SW 1271 (cell line): ENCODE results near the gene HACD1.

Experiments
- DNase-seq, 2 experiments: peaks; one replicate each; lab custom pipeline; 2025; lab: John Stamatoyannopoulos, UW

The HACD1 gene

GRCh38 chr10:17617031-17617911 is at the start of gene HACD1:
HACD1 (minus strand) TSS chr10:17617374; CDS start chr10:17617339, 35 bp downstream.
- peak; percentile 43 to 50 for DNase-seq

- DNase-seq: peak; percentile 14 to 62
Observed at GRCh38 chr10:17665747-17666146, 48.6 kb upstream of the HACD1 start.

DNA sequence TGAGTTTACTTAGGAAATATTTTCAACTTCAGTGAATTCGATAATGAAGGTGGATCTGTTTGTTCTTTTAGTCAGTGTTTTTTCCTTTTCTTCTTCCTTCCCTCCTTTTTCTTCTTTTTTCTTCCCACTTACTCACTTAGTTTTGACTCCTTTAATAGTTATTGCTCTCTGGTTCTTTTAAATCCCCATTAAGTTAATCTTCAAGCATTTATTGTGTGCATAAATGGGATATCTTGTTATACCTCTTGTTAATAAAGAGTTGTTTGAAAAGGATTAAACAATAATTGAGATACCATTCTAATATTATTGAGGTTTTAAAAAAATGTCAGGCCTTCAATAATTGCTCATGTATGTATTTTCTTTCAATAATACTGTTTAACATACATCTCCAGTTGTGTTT is 46.3 kb upstream of the HACD1 start:
- no peak for DNase-seq

- no peak for DNase-seq
Observed at GRCh38 chr10:17662193-17663138, 45.3 kb upstream of the HACD1 start.

- no peak for DNase-seq
Observed at GRCh38 chr10:17661510-17661909, 44.3 kb upstream of the HACD1 start.

DNA sequence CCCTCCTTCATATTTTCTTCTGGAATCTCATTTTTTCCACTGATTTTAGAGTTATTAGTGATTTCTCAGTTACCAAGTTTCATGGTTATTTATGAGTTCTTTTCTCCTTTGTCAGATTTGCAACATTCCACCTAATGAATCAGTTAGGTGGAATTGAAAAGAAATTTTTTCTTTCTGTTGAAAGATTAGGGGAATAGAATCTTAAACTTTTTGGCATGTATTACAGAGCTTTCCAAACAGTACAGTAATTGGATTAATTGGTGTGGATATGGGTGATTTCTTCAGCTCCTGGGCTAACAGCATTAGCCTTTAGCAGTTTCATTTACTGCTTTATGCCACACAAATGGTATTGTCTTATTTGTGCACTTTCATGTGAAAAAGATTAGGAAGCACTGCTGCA is 43.7 kb upstream of the HACD1 start:
- no peak for DNase-seq

DNA sequence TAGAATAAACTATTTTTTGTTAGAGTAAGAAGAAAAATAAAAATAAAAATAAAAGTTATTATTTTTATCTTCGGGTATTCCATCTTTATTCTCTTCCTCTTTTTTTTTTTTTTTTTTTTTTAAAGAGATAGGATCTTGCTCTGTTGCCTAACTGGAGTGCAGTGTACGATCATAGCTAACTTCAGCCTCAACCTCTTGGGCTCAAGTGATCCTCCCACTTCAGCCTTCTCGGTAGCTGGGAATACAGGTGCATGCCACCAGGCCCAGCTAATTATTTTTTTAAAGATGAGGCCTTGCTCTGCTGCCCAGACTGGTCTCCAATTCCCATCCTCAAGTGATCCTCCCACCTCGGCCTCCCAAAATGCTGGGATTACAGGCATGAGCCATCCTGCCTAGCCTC is 42.2 kb upstream of the HACD1 start:
- DNase-seq: no peak

- no peak for DNase-seq
Observed at GRCh38 chr10:17657103-17657500, 39.9 kb upstream of the HACD1 start.

- peak in 1 of 2 experiments; percentile 13 for DNase-seq
Observed at GRCh38 chr10:17655567-17656146, 38.5 kb upstream of the HACD1 start.

DNA sequence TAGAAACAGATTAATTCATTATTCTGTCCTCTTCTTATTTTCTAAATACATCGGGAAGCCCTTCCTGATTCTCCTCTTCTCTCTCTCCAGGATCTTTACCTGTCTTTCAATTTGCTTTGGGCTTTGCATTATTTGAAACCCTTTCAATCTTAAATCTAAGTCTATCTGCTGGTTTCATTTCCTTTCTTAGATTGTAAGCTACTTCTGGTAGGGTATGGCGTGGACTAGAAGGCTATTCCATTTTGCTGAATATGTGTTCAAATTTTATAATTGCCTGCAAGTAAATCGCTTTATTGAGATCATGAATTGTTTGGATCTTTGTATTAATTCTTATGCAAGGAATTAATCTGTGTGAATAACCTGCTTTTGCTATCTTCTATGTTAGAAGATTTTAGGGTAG is 37.8 kb upstream of the HACD1 start:
- no peak for DNase-seq

DNA sequence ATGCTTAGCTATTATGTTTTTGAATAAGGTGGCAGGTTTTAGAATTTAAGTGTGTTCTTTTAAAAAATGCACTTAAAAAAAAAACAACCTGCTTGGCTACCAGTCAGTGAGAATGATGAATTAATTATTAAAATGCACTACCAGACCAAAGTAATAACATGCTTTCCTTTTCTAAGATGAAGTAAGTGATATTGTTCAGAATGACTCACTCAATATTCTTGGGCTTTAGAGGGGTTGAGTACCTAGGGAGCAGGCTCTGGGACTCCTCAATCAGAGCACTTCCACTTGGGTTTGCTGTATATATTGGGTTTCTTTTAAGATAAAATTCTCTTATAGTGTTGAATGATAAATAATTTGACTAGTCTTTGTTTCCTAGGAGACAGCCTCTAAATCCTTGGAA is 35.4 kb upstream of the HACD1 start:
- DNase-seq: no peak

GRCh38 chr10:17651896-17652295 is 34.7 kb upstream of the HACD1 start:
- DNase-seq: no peak

GRCh38 chr10:17650416-17650815 is 33.2 kb upstream of the HACD1 start:
- DNase-seq: no peak

- no peak for DNase-seq
Observed at GRCh38 chr10:17649836-17650235, 32.7 kb upstream of the HACD1 start.

GRCh38 chr10:17649052-17649451 is 31.9 kb upstream of the HACD1 start:
- no peak for DNase-seq

DNA sequence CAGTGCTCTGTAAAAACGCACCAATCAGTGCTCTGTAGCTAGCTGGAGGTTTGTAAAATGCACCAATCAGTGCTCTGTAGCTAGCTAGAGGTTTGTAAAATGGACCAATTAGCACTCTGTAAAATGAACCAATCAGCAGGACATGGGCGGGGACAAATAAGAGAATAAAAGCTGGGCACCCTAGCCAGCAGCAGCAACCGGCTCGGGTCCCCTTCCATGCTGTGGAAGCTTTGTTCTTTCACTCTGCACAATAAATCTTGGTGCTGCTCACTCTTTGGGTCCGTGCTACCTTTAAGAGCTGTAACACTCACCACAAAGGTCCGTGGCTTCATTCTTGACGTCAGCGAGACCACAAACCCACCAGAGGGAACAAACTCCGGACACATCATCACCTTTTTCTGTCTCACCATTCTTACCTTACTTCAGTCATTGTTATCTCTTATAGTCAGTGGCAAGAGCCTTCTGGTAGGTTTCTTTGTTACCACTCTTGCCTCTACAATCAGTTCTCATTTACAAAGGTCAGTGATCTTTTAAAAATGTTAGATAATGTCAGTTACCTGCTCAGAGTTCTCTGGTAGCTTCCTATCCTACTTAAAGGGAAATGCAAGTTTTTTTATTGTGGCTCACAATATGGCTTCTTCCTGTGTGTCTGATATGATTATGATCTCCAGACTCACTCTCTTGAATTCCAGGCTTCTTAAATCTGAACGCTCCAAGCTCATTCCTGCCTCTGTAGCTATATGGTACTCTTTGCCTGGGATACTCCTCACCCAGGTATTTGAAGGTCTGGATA is 31.3 kb upstream of the HACD1 start:
- DNase-seq: no peak

DNA sequence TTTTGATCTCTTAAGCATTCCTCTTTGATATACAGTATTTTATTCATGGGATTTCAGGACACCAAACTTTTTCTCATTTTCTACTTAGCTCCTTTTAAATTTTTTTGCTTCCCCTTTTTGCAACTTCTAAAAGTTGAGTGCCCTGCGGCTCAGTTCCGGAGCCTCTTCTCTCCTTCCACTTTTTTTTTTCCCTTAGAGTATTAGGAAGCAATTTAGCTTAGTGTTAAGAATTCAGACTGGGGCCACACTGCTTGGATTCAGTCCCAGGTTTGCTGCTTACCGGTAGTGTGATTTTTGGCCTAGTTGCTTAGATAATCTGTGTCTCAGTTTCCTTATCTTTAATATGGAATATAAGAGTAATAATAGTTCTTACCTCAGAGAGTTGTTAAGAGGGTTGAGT is 30.2 kb upstream of the HACD1 start:
- no peak for DNase-seq

DNA sequence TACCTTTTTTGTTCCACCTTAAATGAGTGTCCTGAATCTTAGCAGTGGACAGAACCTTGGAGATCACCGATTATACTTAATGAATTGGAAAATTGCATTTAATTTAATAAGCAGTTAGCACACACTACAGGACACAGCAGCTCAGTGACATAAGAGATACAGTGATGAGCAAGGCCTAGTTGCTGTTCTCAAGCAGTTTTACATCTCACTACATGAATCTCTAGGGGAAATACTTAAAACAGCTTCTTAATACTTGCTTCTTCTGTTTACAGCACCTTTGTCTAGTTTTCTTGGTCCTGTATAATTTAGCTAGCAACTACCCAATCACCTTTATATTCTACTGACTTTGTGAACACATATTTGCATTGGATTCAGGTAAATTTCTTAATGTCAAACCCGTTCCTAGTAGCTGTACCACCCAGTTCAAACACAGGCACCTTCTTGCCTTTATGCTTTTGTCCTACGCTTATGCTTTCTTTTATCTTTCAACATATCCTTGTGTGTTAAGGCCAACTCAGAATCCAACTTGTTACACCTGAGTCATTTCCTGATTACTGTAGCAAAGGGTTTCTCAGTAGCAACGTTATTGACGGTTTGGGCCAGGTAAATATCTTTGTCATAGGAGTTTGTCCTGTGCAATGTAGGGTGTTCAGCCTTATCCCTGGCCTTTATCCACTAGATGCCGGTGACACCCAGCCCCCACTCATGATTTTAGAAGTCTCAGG is 28.6 kb upstream of the HACD1 start:
- DNase-seq: peak in 1 of 2 experiments; percentile 30

GRCh38 chr10:17644485-17644943 is 27.3 kb upstream of the HACD1 start:
- peak in 1 of 2 experiments; percentile 36 for DNase-seq

GRCh38 chr10:17643755-17644484 is 26.7 kb upstream of the HACD1 start, which contains the start of gene STAM:
STAM (plus strand) TSS chr10:17644151; CDS start chr10:17644340, 189 bp downstream.
- peak; percentile 66 to 92 for DNase-seq
